Stimulated activated naive CD8-positive, alpha-beta T cell treated with anti-CD3 and anti-CD28 coated beads, Interleukin-15, Interleukin-2, amounts not matched to agents 100 U/mL and 50 U/mL, for 24 hours (primary cell): ENCODE measurements around the gene NTF4.
"Not testable (repeated sequence)": the region's sequence is repeated elsewhere in the genome, so short reads cannot be mapped to it uniquely, and the experiment has no call there.

Experiments used
- ATAC-seq: fragments of 150-1000 bp; cut with Tn5 transposase; one replicate; pipeline ENCODE4 v1.10.0; 2021
- DNase-seq: peaks from one replicate; pipeline ENCODE4 v3.0.0; 2021

NTF4 gene

GRCh38 chr19:49086296-49086695, 21.7 kb upstream of the NTF4 start:
- DNase-seq = no peak
- no peak for ATAC-seq

- DNase-seq (no peak), ATAC-seq (no peak)
These were observed 21.2 kb upstream of the NTF4 start for GRCh38 chr19:49085868-49086232.

DNA sequence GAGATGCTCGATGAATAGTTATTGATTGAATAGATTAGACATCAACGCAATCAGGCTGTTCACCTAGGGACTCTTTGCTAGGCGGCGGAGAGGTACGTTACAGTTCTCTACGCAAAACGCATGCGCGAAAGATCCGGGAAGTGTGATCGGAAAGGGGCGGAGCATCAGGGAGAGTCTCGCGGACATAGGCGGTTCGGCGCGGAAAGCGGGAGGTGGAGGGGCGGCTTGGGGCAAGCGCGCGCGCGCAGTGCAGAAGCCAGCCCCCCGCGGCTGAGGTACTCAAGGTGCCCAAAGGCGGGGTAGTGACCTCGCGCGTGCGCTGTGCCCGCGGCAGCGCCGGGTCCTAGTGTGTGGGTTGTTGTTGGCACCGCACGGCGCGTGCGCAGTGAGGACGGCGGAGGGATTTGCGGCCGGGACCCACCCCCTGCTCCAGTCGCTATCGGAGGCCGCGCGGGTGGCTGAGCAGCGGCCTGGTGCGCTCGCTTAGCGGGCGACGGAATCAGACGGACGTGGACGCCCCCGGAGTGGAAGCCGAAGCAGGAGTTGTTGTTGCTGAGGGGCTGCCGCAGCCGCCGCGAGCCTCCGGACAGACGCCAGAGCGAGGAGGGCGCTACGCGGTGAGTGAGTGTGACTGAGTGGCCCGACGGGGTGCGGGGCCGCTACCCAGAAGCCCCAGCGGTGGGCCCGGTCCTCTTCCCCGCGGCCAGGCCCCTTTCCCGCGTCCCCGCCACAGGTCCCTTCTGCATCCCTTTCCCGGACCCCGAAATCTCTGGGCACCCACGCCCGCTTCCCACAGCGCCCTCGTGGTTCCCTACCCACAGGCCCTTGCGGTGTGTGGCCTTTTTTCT, 20.6 kb upstream of the NTF4 start, which contains the start of gene SNRNP70:
Gene SNRNP70 (plus strand): TSS at position 432 of the 848 bp plus-strand sequence. CDS start 964 bp downstream, outside the sequence.
- DNase-seq = peak; percentile 99
- ATAC-seq = peak; percentile 96

- ATAC-seq (no peak), DNase-seq (no peak)
These were observed 19.8 kb upstream of the NTF4 start for GRCh38 chr19:49084206-49085019.

DNA sequence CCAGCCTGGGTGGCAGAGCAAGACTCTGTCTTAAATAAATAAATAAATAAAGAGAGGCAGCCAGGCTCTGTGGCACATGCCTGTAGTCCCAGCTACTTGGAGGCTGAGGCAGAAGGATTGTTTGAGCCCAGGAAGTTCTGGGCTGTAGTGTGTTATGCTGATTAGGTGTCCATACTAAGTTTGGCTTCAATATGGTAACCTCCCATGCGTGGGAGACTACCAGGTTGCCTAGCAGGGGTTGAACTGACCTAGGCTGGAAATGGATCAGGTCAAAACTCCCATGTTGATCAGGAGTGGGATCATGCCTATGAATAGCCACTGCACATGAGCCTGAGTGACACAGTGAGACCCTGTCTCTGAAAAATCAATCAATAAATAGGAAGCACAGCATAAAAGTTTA, 16.7 kb upstream of the NTF4 start:
- no peak for ATAC-seq
- DNase-seq = no peak

GRCh38 chr19:49080392-49080791, 15.8 kb upstream of the NTF4 start:
- no peak for DNase-seq
- ATAC-seq = no peak

DNA sequence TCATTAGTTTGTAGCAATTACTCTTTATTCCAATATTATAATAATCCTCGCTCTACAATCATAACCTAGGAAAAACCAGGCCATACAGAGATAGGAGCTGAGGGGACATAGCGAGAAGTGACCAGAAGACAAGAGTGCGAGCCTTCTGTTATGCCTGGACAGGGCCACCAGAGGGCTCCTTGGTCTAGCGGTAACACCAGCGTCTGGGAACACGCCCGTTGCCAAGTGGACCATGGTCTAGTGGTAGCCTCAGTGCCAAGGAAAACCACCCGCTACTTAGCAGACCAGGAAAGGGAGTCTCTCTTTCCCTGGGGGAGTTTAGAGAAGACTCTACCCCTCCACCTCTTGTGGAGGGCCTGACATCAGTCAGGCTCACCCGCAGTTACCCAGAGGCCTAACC, 10.3 kb upstream of the NTF4 start:
- ATAC-seq, DNase-seq: not testable (repeated sequence)

DNA sequence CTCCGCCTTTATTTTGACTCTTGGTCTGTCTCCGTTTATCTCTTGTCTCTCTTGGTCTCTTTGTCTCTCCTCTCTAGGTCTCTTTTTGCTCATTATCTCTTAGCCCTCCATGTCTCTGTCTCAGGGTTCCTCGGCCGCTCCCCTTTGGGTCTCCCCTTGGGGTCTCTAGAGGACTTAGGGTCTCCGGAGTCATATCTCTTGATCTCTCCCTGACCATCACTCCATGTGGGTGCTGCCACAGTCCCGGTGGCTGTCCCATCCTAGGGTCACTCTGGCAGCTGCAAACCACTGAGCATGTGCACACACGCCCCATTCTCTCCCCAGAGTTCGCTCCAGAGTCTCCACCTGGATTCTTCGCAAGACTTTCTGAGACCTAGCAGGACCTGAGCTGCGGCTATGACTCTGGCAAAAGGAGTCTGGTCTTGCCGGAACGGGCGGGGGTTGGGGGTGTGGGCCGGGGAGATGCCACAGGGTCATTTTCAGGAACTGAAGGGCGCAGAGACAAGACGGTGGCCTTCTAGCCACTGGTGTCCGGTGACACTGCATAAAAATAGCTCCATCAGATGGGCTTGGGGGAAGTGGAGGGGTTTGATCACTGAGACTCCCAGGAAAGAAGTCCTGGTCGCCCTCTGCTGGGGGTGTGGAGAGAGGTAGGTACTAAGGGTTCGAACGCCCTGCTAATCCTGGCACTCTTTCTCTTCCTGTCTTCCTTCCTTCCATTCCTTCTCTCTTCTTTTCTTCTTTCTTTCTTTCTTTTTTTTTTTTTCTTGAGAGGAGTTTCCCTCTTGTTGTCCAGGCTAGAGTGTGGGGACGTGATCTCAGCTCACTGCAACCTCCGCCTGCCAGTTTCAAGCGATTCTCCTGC, 9.1 kb upstream of the NTF4 start:
- DNase-seq (peak; percentile 28), ATAC-seq (no peak)

DNA sequence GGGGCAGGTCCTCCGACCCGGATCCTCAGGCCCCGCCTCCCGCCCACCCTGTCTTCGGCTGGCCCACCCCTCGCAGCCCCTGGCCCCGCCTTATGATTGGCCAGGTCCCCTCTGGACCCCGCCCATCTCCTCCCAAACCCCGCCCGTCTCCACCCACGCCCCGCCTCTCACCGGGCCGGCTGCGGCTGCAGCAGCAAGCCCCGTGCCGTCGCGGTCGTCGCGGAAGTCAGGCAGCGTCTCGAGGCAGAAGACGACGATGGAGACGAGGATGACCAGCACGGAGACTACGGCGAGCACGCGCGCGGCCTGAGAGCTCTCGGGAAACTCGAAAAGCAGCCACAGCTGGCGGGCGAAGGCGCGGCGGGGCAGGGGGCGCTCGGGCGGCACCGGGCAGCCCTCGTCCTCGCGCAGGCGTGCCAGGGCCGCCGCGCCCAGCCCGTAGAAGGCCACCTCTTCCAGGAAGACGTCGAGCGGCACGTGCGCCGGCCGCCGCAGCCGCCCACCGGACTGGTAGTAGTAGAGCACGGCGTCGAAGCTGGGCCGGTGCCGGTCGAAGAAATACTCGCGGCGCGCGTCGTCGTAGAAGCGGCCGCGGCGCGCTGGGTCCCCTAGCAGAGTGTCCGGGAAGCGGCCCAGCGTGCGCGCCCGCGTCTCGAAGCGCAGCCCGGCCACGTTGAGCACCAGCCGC, 7.4 kb upstream of the NTF4 start:
- ATAC-seq = no peak
- DNase-seq = peak; percentile 30

DNA sequence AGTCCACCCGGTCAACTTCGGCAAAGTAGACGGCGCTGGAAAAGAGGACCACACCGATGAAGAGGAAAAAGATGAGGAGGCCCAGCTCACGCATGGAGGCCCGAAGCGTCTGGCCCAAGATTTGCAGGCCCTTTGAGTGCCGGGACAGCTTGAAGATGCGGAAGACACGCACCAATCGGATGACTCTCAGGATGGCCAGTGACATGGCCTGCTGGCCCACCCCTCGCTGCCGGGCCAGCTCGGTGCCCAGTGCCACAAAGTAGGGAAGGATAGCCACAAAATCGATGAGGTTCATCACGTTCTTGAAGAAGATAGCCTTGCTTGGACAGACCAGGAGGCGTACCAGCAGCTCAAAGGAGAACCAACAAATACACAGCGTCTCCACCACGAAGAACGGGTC, 5.8 kb upstream of the NTF4 start:
- no peak for ATAC-seq

GRCh38 chr19:49069026-49069425, 4.4 kb upstream of the NTF4 start:
- DNase-seq (no peak), ATAC-seq (no peak)

More for the DNA sequence above, 5.8 kb upstream of the NTF4 start:
- DNase-seq = no peak

DNA sequence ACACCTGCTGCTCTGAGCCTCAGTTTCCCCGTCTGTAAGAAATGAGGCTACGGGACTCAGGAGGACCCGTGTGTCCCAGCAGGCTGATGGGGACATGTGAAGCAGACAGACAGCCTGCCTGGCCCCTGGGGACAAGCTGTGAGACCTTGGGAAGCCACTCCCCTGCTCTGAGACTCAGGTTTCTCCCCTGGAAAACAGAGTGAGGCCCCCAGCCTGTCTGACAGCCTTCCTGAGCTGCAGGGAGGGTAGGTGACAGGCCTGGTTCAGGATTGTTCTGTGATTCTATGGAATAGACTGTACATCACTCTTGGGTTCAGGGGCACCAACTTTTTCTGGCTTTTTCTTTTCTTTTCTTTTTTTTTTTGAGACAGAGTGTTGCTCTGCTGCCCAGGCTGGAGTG, 2.9 kb upstream of the NTF4 start:
- DNase-seq (no peak), ATAC-seq (no peak)

GRCh38 chr19:49065905-49066512, 1.4 kb upstream of the NTF4 start:
- no peak for ATAC-seq
- no peak for DNase-seq

DNA sequence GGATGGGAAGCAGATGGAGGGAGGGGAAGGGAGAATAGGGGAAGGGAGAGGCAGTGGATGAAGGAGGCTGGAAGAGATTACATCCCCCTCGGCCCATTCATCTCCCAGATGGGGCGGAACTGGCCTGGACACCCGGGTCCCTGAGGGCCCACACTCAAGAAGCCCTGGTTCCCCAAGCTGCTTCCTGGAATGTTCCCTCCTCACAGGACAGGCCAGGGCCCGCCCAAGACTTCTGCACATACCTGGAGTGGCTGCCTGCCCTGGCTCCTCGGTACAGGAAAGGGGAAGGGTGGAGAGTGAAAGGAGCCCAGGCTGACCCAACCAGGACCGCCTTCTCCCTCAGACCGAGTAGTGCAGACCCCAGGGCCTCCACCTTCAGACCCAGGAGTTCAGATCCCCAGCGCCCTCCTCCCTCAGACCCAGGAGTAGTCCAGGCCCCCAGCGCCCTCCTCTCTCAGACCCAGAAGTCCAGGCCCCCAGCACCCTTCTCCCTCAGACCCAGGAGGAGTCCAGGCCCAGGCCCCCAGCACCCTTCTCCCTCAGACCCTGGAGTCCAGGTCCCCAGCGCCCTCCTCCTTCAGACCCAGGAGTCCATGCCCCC, 489 bp downstream of the NTF4 start:
- DNase-seq (no peak), ATAC-seq (no peak)

- DNase-seq (peak; percentile 27), ATAC-seq (no peak)
These were observed 3.2 kb downstream of the NTF4 start for GRCh38 chr19:49061445-49061844.

DNA sequence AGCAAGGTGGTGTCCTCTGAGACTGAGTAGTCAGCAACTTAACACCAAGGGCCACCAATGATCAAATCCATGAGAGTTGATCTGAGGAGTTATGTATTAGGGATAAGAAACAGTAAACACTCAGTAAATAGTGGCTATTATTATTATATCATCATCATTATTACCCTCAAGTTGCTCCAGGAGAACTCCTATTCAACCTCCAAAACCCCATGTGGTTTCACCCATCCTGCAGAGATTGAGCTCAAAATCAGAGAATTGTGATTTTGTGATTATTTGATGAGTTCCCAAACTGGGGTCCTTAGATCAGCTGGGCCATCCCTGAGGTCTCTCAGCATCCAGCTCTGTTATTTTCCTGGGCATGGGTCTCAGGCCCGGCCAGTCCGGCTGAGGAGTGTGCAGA, 3.6 kb downstream of the NTF4 start:
- no peak for DNase-seq
- ATAC-seq = no peak

GRCh38 chr19:49059053-49059452, 5.6 kb downstream of the NTF4 start:
- no peak for DNase-seq
- ATAC-seq = no peak

- ATAC-seq = no peak
- peak; percentile 36 for DNase-seq
These were observed 6.1 kb downstream of the NTF4 start for GRCh38 chr19:49058562-49058961.

DNA sequence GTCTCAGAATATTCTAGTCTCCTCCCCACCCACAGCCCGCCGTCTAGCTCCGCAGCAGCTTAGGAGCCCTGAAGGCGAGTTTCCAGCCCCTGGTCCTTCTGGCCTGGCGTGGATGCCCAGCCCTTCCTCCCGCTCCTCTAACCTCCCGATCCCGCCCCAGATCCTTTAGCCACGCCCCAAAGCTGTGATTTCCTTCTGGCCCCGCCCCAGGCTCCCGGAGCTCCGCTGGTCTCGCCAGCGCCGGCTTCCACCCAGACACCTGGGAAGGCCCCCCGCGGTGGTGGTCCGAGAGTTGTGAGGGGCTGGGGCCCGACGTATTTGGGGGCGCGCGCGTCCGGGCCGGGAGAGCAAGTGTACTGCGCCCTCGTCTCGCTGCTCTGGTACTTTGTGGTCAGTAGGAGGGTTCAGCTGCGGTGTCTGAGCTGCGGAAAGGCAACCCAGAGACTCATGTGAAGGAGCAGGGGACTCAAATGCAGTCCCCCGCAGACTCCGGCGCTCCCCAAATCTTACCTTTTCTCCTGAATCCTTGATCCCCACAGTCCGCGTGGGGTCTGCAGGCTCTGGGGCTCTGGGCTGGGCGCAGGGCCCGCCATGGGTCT, 6.9 kb downstream of the NTF4 start, which contains the start of gene CGB7:
Gene CGB7 (minus strand): TSS at position 114 of the 599 bp plus-strand sequence. CDS start 2,374 bp downstream, outside the sequence.
- ATAC-seq (peak; percentile 41), DNase-seq (peak; percentile 56)

DNA sequence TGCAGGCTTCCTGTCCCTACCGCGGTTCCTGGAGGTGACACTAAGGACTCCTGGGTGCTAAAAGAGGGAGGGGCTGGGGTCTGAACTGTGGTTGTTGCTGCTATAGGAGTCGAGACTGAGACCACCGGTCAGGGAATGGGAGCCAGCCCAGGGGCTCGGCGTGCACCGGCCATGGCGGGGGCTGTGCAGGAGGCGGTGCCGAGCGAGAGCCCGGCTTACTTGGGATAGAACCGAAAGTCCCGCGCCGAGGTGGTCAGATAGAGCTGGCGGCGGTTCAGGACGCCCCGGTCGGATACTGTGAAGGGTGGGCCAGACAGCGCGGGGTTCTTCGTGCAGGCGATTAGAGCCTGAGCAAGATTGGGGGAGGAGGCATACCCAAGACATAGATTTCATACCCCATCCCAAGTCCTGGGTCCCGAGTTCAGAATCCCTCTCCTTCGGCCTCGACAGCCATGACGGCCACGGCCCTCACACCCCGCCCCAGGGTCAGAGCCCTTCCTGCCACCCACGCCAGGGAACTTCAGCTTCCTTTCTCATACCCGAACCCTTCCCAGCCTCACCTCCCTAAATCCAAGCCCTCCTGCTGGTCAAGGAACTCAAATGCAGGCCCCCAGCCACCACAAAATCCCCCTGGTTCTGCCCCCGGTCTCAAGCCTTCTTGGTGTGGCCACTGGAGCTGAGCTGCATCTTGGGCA, 7.6 kb downstream of the NTF4 start:
- not testable (repeated sequence) for ATAC-seq, DNase-seq
